ENCODE data around the gene MEA1.

- TF ChIP-seq, protein P1, sequence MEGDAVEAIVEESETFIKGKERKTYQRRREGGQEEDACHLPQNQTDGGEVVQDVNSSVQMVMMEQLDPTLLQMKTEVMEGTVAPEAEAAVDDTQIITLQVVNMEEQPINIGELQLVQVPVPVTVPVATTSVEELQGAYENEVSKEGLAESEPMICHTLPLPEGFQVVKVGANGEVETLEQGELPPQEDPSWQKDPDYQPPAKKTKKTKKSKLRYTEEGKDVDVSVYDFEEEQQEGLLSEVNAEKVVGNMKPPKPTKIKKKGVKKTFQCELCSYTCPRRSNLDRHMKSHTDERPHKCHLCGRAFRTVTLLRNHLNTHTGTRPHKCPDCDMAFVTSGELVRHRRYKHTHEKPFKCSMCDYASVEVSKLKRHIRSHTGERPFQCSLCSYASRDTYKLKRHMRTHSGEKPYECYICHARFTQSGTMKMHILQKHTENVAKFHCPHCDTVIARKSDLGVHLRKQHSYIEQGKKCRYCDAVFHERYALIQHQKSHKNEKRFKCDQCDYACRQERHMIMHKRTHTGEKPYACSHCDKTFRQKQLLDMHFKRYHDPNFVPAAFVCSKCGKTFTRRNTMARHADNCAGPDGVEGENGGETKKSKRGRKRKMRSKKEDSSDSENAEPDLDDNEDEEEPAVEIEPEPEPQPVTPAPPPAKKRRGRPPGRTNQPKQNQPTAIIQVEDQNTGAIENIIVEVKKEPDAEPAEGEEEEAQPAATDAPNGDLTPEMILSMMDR (IDR thresholded peaks at IDR 0.05), result no peak
- no peak for TF ChIP-seq POLR2A (IDR thresholded peaks at IDR 0.05)
Measured at GRCh38 chr6:42996513-42996912, 17.2 kb downstream of the MEA1 start.
